GM18511 (cell line): ENCODE measurements around the gene AUTS2.

Experiments
- ATAC-seq: cut with Tn5 transposase; IDR thresholded peaks from one replicate; pipeline ENCODE4 v1.9.1; 2021; ENCODE audit warnings: mild to moderate bottlenecking, moderate library complexity; ENCODE audit not compliant: unreplicated experiment

The AUTS2 gene

GRCh38 chr7:70014472-70015177 lies 416.4 kb downstream of the AUTS2 start:
- ATAC-seq: no peak

GRCh38 chr7:70015353-70015752 lies 417.1 kb downstream of the AUTS2 start:
- ATAC-seq: no peak

GRCh38 chr7:70016044-70016770 lies 417.9 kb downstream of the AUTS2 start:
- no peak for ATAC-seq

GRCh38 chr7:70017357-70017756 lies 419.1 kb downstream of the AUTS2 start:
- ATAC-seq: no peak

GRCh38 chr7:70018700-70019099 lies 420.4 kb downstream of the AUTS2 start:
- no peak for ATAC-seq

- no peak for ATAC-seq
Observed at GRCh38 chr7:70027867-70028266, 429.6 kb downstream of the AUTS2 start.

- ATAC-seq: no peak
Observed at GRCh38 chr7:70028620-70029019, 430.3 kb downstream of the AUTS2 start.

- ATAC-seq: no peak
Observed at GRCh38 chr7:70029993-70030392, 431.7 kb downstream of the AUTS2 start.

GRCh38 chr7:70030745-70031144 lies 432.5 kb downstream of the AUTS2 start:
- no peak for ATAC-seq

GRCh38 chr7:70031245-70031644 lies 433.0 kb downstream of the AUTS2 start:
- ATAC-seq: no peak

GRCh38 chr7:70032649-70033048 lies 434.4 kb downstream of the AUTS2 start:
- no peak for ATAC-seq

GRCh38 chr7:70033226-70033625 lies 435.0 kb downstream of the AUTS2 start:
- ATAC-seq: no peak

GRCh38 chr7:70034999-70035398 lies 436.7 kb downstream of the AUTS2 start:
- ATAC-seq: no peak

- no peak for ATAC-seq
Observed at GRCh38 chr7:70035519-70035918, 437.2 kb downstream of the AUTS2 start.

GRCh38 chr7:70035955-70036354 lies 437.7 kb downstream of the AUTS2 start:
- ATAC-seq: no peak

- no peak for ATAC-seq
Observed at GRCh38 chr7:70036695-70037094, 438.4 kb downstream of the AUTS2 start.

- no peak for ATAC-seq
Observed at GRCh38 chr7:70037171-70037933, 439.1 kb downstream of the AUTS2 start.

- ATAC-seq: no peak
Observed at GRCh38 chr7:70040051-70040450, 441.8 kb downstream of the AUTS2 start.

- ATAC-seq: no peak
Observed at GRCh38 chr7:70040970-70041766, 442.9 kb downstream of the AUTS2 start.

- ATAC-seq: no peak
Observed at GRCh38 chr7:70042533-70042932, 444.3 kb downstream of the AUTS2 start.

- ATAC-seq: no peak
Observed at GRCh38 chr7:70043015-70043538, 444.8 kb downstream of the AUTS2 start.
